Caco-2 (cell line): ENCODE data around the gene NDST1. TPM values are rescaled to one million over a fixed set of nuclear protein-coding genes. Genes with fewer than 3 reads are reported as not detected.
A peak's percentile ranks its signal among the peaks of the same experiment; 100 is the strongest.

Experiments used
- BruUV-seq: library from RNA; stranded (reverse); fragments of 400-500 nt; replicated peaks from 2 replicates; lab custom pipeline; 2021; lab: Mats Ljungman, UMichigan
- CTCF ChIA-PET: fragments of 300-600 bp; sonication (Branson Sonifier 250); formaldehyde crosslinking; loops from one replicate; lab custom pipeline; 2022; ENCODE audit warnings: antibody characterized with exemption; lab: Charles Lee
- POLR2A ChIA-PET: fragments of 300-600 bp; sonication (Branson Sonifier 250); formaldehyde crosslinking; loops from one replicate; lab custom pipeline; 2022; ENCODE audit warnings: antibody characterized with exemption; lab: Charles Lee
- DNase-seq, 2 experiments: peaks; one replicate each; pipeline versions ENCODE4 v3.0.0 to v3.0.0-alpha.2; 2020 to 2022
- H3K27me3 ChIP-seq: replicated peaks from 2 replicates; pipeline ENCODE4 v1.6.0; 2011; ENCODE audit warnings: low read length; ENCODE audit not compliant: control insufficient read depth, insufficient read depth
- H3K36me3 ChIP-seq: 2 replicates; pipeline ENCODE4 v1.5.1; 2011; ENCODE audit warnings: low read length; ENCODE audit not compliant: control insufficient read depth, insufficient read depth
- H3K4me1 ChIP-seq: fragments of 250-450 bp; sonication (Bioruptor Pico); 2 replicates; pipeline ENCODE4 v1.5.1; 2020; ENCODE audit warnings: mild to moderate bottlenecking
- H3K4me3 ChIP-seq: 2 replicates; pipeline ENCODE4 v1.5.1; 2011; ENCODE audit warnings: low read depth, mild to moderate bottlenecking, control low read depth, low read length
- H3K9me3 ChIP-seq: fragments of 250-450 bp; sonication (Bioruptor Pico); 2 replicates; pipeline ENCODE4 v1.5.1; 2020; ENCODE audit warnings: mild to moderate bottlenecking, moderate library complexity
- H3K27ac Mint-ChIP-seq: one replicate; pipeline ENCODE4 v1.8.0; 2022; ENCODE audit warnings: mixed read lengths; ENCODE audit not compliant: unreplicated experiment
- H3K27me3 Mint-ChIP-seq: one replicate; pipeline ENCODE4 v1.8.0; 2022; ENCODE audit warnings: mixed read lengths; ENCODE audit not compliant: insufficient read depth, unreplicated experiment
- H3K36me3 Mint-ChIP-seq: one replicate; pipeline ENCODE4 v1.8.0; 2022; ENCODE audit warnings: mild to moderate bottlenecking, mixed read lengths; ENCODE audit not compliant: insufficient read depth, unreplicated experiment
- H3K4me1 Mint-ChIP-seq: one replicate; pipeline ENCODE4 v1.8.0; 2022; ENCODE audit warnings: low read depth, mixed read lengths; ENCODE audit not compliant: unreplicated experiment
- H3K4me3 Mint-ChIP-seq: one replicate; pipeline ENCODE4 v1.8.0; 2022; ENCODE audit warnings: mild to moderate bottlenecking, moderate library complexity, mixed read lengths; ENCODE audit not compliant: unreplicated experiment
- H3K9me3 Mint-ChIP-seq: one replicate; pipeline ENCODE4 v1.8.0; 2022; ENCODE audit warnings: mixed read lengths; ENCODE audit not compliant: unreplicated experiment
- intact Hi-C: fragments of 100-400 bp; cut with micrococcal nuclease; formaldehyde crosslinking; loops from one replicate; pipeline ENCODE4 v1.10.0; 2022; ENCODE audit not compliant: unreplicated experiment
- total RNA-seq: library from RNA; stranded (reverse); gene quantifications from 2 replicates; pipeline ENCODE4 v1.2.3, GENCODE V29; 2022
- TF ChIP-seq, protein P1 (sequence below), 2 experiments: fragments of 200-600 bp in 1 of 2; IDR thresholded peaks; 1 replicate in 1 of 2; 2 replicates in 1 of 2; pipeline versions ENCODE4 v1.5.1 to v1.8.0; 2011 to 2022; ENCODE audit warnings: antibody characterized with exemption in 1 of 2, control low read depth in 1 of 2, inconsistent platforms in 1 of 2, low read depth in 1 of 2, low read length in 1 of 2, mild to moderate bottlenecking in 1 of 2, moderate library complexity in 1 of 2; ENCODE audit not compliant: insufficient read depth in 1 of 2, severe bottlenecking in 1 of 2, unreplicated experiment in 1 of 2

The NDST1 gene
- total RNA-seq, 1 experiment from 2014 or later, result 110 TPM

DNA sequence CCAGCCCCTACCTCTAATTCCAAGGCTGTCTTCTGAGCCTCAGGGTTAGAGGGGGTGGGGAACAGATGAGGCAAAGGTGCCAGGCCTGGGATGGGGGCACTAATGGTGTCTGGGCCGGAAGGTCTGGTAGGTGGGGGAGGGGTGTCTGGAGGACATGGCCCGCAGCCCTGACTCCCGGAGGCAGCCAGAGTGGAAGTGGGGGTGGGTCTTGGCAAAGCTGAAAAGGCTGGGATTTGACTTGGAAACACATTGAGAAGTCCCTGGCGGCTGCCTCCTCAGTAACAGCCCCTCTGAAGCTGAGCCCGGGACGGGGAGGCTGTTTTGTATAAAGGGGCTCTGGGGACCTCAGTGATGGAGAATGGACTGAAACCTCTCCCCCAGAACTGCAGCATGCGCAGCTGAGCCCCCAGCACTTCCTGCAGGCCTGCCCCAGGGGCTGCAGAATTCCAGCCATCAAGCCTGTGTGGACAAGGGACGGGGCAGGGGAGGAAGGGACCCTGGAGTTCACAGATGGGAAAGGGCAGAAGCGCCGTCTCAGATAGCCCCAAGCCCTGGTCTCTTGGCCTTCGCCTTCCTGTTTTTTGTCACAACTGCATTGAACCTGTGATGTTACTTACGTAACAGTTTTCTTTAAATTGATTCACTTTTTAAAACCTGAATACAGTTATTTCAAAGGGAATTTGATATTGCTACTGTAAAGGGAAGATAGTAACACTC lies 83.2 kb downstream of the NDST1 start:
- Histone ChIP-seq H3K4me3 (no peak overlapping the region), H3K9me3 (no peaks in the 10 kb centered on the region), H3K4me1 (peaks cover 61% of the 10 kb centered on the region), H3K36me3 (no peaks in the 10 kb centered on the region), H3K27me3 (no peaks in the 10 kb centered on the region)
- intact Hi-C loops, result loop anchor here (1.0 kb wide), 1 partner anchor 65 kb away; no protein-coding TSS in a partner anchor
- Mint-ChIP-seq H3K27me3 (no peaks in the 10 kb centered on the region), H3K27ac (no peak overlapping the region), H3K36me3 (no peaks in the 10 kb centered on the region), H3K9me3 (no peaks in the 10 kb centered on the region), H3K4me1 (peaks cover 25% of the 10 kb centered on the region), H3K4me3 (no peak overlapping the region)
- DNase-seq, result no peak
- POLR2A ChIA-PET, result no interaction called here
- TF ChIP-seq, protein P1, sequence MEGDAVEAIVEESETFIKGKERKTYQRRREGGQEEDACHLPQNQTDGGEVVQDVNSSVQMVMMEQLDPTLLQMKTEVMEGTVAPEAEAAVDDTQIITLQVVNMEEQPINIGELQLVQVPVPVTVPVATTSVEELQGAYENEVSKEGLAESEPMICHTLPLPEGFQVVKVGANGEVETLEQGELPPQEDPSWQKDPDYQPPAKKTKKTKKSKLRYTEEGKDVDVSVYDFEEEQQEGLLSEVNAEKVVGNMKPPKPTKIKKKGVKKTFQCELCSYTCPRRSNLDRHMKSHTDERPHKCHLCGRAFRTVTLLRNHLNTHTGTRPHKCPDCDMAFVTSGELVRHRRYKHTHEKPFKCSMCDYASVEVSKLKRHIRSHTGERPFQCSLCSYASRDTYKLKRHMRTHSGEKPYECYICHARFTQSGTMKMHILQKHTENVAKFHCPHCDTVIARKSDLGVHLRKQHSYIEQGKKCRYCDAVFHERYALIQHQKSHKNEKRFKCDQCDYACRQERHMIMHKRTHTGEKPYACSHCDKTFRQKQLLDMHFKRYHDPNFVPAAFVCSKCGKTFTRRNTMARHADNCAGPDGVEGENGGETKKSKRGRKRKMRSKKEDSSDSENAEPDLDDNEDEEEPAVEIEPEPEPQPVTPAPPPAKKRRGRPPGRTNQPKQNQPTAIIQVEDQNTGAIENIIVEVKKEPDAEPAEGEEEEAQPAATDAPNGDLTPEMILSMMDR (IDR thresholded peaks at IDR 0.05; ENCODE audit: insufficient read depth in 1 of 2, low read depth in 1 of 2, low read length in 1 of 2, severe bottlenecking in 1 of 2, unreplicated experiment in 1 of 2), result no peak
- no TSS peak for BruUV-seq
- CTCF ChIA-PET, result no interaction called here

GRCh38 chr5:150593593-150593992 lies 85.7 kb downstream of the NDST1 start:
- no peaks in the 10 kb centered on the region for H3K36me3 ChIP-seq
- H3K4me3 ChIP-seq, result no peak overlapping the region
- ChIA-PET CTCF (no interaction called here), POLR2A (no interaction called here)
- intact Hi-C loops, result no loop called here
- H3K9me3 ChIP-seq, result no peaks in the 10 kb centered on the region
- peak overlapping the region; percentile 5 for H3K4me3 Mint-ChIP-seq
- no peak for DNase-seq
- peak overlapping the region; percentile 81 for H3K27ac Mint-ChIP-seq
- no peaks in the 10 kb centered on the region for H3K9me3 Mint-ChIP-seq
- BruUV-seq, result no TSS peak
- no peaks in the 10 kb centered on the region for H3K27me3 ChIP-seq
- H3K4me1 ChIP-seq, result peaks cover 60% of the 10 kb centered on the region
- TF ChIP-seq, protein P1 (IDR thresholded peaks at IDR 0.05; ENCODE audit: insufficient read depth in 1 of 2, low read depth in 1 of 2, low read length in 1 of 2, severe bottlenecking in 1 of 2, unreplicated experiment in 1 of 2), result no peak
- no peaks in the 10 kb centered on the region for H3K36me3 Mint-ChIP-seq
- H3K4me1 Mint-ChIP-seq, result peaks cover 30% of the 10 kb centered on the region
- no peaks in the 10 kb centered on the region for H3K27me3 Mint-ChIP-seq

DNA sequence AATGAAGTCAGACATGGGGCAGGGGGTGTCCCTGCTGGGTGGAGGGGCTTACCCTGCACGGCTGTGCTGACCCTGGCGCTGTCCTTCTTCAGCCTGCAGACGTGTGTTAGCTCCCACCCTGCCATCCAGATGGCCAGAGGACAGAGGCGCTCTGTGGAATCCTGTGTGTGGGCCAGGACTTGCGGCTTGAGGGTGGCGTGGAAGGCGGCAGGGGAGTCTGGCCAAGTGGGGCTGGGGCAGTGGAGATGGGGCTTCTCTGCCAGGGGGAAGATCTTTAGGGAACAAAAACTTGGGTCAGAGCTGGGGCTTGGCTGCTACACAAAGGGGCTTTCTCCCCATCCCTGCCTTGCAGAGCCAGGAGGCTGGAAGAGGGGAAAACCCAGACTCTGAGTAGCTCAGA lies 86.1 kb downstream of the NDST1 start:
- Histone ChIP-seq H3K4me1 (peaks cover 58% of the 10 kb centered on the region), H3K9me3 (no peaks in the 10 kb centered on the region), H3K27me3 (no peaks in the 10 kb centered on the region), H3K4me3 (no peak overlapping the region), H3K36me3 (no peaks in the 10 kb centered on the region)
- CTCF ChIA-PET, result no interaction called here
- DNase-seq, result no peak
- POLR2A ChIA-PET, result no interaction called here
- intact Hi-C loops, result loop anchor here (2.0 kb wide), 1 partner anchor 33 kb away; no protein-coding TSS in a partner anchor
- Mint-ChIP-seq H3K27me3 (no peaks in the 10 kb centered on the region), H3K4me1 (peaks cover 30% of the 10 kb centered on the region), H3K4me3 (peak overlapping the region; percentile 5), H3K36me3 (no peaks in the 10 kb centered on the region), H3K27ac (peak overlapping the region; percentile 81), H3K9me3 (no peaks in the 10 kb centered on the region)
- BruUV-seq, result no TSS peak
- TF ChIP-seq, protein P1 (IDR thresholded peaks at IDR 0.05; ENCODE audit: insufficient read depth in 1 of 2, low read depth in 1 of 2, low read length in 1 of 2, severe bottlenecking in 1 of 2, unreplicated experiment in 1 of 2), result no peak
